ENCODE measurements around the gene GNAQ.

- TF ChIP-seq, protein P1, sequence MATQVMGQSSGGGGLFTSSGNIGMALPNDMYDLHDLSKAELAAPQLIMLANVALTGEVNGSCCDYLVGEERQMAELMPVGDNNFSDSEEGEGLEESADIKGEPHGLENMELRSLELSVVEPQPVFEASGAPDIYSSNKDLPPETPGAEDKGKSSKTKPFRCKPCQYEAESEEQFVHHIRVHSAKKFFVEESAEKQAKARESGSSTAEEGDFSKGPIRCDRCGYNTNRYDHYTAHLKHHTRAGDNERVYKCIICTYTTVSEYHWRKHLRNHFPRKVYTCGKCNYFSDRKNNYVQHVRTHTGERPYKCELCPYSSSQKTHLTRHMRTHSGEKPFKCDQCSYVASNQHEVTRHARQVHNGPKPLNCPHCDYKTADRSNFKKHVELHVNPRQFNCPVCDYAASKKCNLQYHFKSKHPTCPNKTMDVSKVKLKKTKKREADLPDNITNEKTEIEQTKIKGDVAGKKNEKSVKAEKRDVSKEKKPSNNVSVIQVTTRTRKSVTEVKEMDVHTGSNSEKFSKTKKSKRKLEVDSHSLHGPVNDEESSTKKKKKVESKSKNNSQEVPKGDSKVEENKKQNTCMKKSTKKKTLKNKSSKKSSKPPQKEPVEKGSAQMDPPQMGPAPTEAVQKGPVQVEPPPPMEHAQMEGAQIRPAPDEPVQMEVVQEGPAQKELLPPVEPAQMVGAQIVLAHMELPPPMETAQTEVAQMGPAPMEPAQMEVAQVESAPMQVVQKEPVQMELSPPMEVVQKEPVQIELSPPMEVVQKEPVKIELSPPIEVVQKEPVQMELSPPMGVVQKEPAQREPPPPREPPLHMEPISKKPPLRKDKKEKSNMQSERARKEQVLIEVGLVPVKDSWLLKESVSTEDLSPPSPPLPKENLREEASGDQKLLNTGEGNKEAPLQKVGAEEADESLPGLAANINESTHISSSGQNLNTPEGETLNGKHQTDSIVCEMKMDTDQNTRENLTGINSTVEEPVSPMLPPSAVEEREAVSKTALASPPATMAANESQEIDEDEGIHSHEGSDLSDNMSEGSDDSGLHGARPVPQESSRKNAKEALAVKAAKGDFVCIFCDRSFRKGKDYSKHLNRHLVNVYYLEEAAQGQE (IDR thresholded peaks at IDR 0.05; ENCODE audit: insufficient read depth in 1 of 2, low read depth in 2 of 2, low read length in 2 of 2) = no peak
- TF ChIP-seq POLR2AphosphoS5 (IDR thresholded peaks at IDR 0.05; ENCODE audit: low read depth, low read length) = no peak
Observed at GRCh38 chr9:77864211-77864889, 167.3 kb downstream of the GNAQ start.

All from PFSK-1 (cell line).